ENCODE data around the gene AKAP13. TPM values are rescaled to one million over a fixed set of nuclear protein-coding genes. Genes with fewer than 3 reads are reported as not detected.

AKAP13 gene
- total RNA-seq, 1 donor from 2014 or later = 73.8 TPM

- H3K27me3 Mint-ChIP-seq (ENCODE audit: insufficient read depth, low read depth) = peaks cover 2% of the 10 kb centered on the region
- Histone ChIP-seq H3K36me3 (no peaks in the 10 kb centered on the region), H3K4me3 (no peak overlapping the region), H3K4me2 (no peak overlapping the region), H3K79me2 (ENCODE audit: low read depth) (peaks cover 81% of the 10 kb centered on the region), H3K9me3 (ENCODE audit: low read depth) (no peaks in the 10 kb centered on the region), H2AFZ (replicated peaks) (no peak overlapping the region), H4K20me1 (ENCODE audit: low read depth) (peaks cover 61% of the 10 kb centered on the region), H3F3A (ENCODE audit: low read depth) (no peaks in the 10 kb centered on the region), H3K27ac (no peak overlapping the region), H3K4me1 (peaks cover 23% of the 10 kb centered on the region), H3K9ac (no peak overlapping the region), H3K27me3 (no peaks in the 10 kb centered on the region)
- no peaks in the 10 kb centered on the region for H3K9me3 Mint-ChIP-seq
- DNase-seq (ENCODE audit: low spot score) = no peak
- peak overlapping the region; percentile 46 for H3K27ac Mint-ChIP-seq
- H3K4me3 Mint-ChIP-seq = no peak overlapping the region
- TF ChIP-seq EZH2phosphoT487 (IDR thresholded peaks at IDR 0.05) (no peak), EZH2 (IDR thresholded peaks at IDR 0.05) (no peak), CTCF (IDR thresholded peaks at IDR 0.05) (no peak)
- peaks cover 18% of the 10 kb centered on the region for H3K36me3 Mint-ChIP-seq
- peaks cover 49% of the 10 kb centered on the region for H3K4me1 Mint-ChIP-seq
Observed at GRCh38 chr15:85490856-85491255, 110.5 kb downstream of the AKAP13 start.

- Mint-ChIP-seq H3K4me3 (no peak overlapping the region), H3K36me3 (peaks cover 18% of the 10 kb centered on the region), H3K9me3 (no peaks in the 10 kb centered on the region), H3K4me1 (peaks cover 51% of the 10 kb centered on the region), H3K27ac (no peak overlapping the region), H3K27me3 (ENCODE audit: insufficient read depth, low read depth) (peaks cover 2% of the 10 kb centered on the region)
- no peaks in the 10 kb centered on the region for H3K36me3 ChIP-seq
- H3K79me2 ChIP-seq (ENCODE audit: low read depth) = peaks cover 82% of the 10 kb centered on the region
- H3K27ac ChIP-seq = no peak overlapping the region
- no peak overlapping the region for H3K4me3 ChIP-seq
- H3K27me3 ChIP-seq = no peaks in the 10 kb centered on the region
- H3K4me1 ChIP-seq = peaks cover 32% of the 10 kb centered on the region
- no peak for TF ChIP-seq EZH2 (IDR thresholded peaks at IDR 0.05)
- TF ChIP-seq CTCF (IDR thresholded peaks at IDR 0.05) = no peak
- TF ChIP-seq EZH2phosphoT487 (IDR thresholded peaks at IDR 0.05) = no peak
- DNase-seq (ENCODE audit: low spot score) = no peak
- H2AFZ ChIP-seq (replicated peaks) = no peak overlapping the region
- H3K4me2 ChIP-seq = no peak overlapping the region
- no peak overlapping the region for H3K9ac ChIP-seq
- H3K9me3 ChIP-seq (ENCODE audit: low read depth) = no peaks in the 10 kb centered on the region
- H4K20me1 ChIP-seq (ENCODE audit: low read depth) = peaks cover 62% of the 10 kb centered on the region
- H3F3A ChIP-seq (ENCODE audit: low read depth) = no peaks in the 10 kb centered on the region
Observed at GRCh38 chr15:85491691-85492090, 111.3 kb downstream of the AKAP13 start.

GRCh38 chr15:85492406-85492805 lies 112.0 kb downstream of the AKAP13 start:
- no peak overlapping the region for H3K27ac ChIP-seq
- H2AFZ ChIP-seq (replicated peaks) = no peak overlapping the region
- no peak overlapping the region for H3K27ac Mint-ChIP-seq
- peaks cover 64% of the 10 kb centered on the region for H4K20me1 ChIP-seq (ENCODE audit: low read depth)
- peaks cover 82% of the 10 kb centered on the region for H3K79me2 ChIP-seq (ENCODE audit: low read depth)
- TF ChIP-seq EZH2phosphoT487 (IDR thresholded peaks at IDR 0.05) (no peak), EZH2 (IDR thresholded peaks at IDR 0.05) (no peak), CTCF (IDR thresholded peaks at IDR 0.05) (no peak)
- peaks cover 32% of the 10 kb centered on the region for H3K4me1 ChIP-seq
- H3K36me3 Mint-ChIP-seq = peaks cover 18% of the 10 kb centered on the region
- H3K4me3 Mint-ChIP-seq = no peak overlapping the region
- peaks cover 54% of the 10 kb centered on the region for H3K4me1 Mint-ChIP-seq
- H3K9me3 Mint-ChIP-seq = no peaks in the 10 kb centered on the region
- H3F3A ChIP-seq (ENCODE audit: low read depth) = no peaks in the 10 kb centered on the region
- H3K4me3 ChIP-seq = no peak overlapping the region
- H3K36me3 ChIP-seq = no peaks in the 10 kb centered on the region
- no peak overlapping the region for H3K9ac ChIP-seq
- H3K27me3 ChIP-seq = no peaks in the 10 kb centered on the region
- H3K27me3 Mint-ChIP-seq (ENCODE audit: insufficient read depth, low read depth) = peaks cover 2% of the 10 kb centered on the region
- H3K4me2 ChIP-seq = no peak overlapping the region
- no peak for DNase-seq (ENCODE audit: low spot score)
- H3K9me3 ChIP-seq (ENCODE audit: low read depth) = no peaks in the 10 kb centered on the region

Measured in neural progenitor cell (in vitro differentiated cells).